Central memory CD8-positive, alpha-beta T cell (primary cell): ENCODE data around the gene ZFPL1.

Experiments
- ATAC-seq: fragments of 150-1000 bp; cut with Tn5 transposase; replicated peaks from 2 replicates; pipeline ENCODE4 v1.10.0; 2022; ENCODE audit warnings: mild to moderate bottlenecking, moderate FRiP score, moderate number of reproducible peaks; ENCODE audit not compliant: poor library complexity, severe bottlenecking; ENCODE audit errors: extremely low read depth
- DNase-seq, 2 donors: peaks; one replicate each; pipeline ENCODE4 v3.0.0; 2021; ENCODE audit warnings: low spot score in 2 of 2
- H3K27ac Mint-ChIP-seq: one replicate; pipeline ENCODE4 v1.8.0; 2022; ENCODE audit warnings: low read depth, mild to moderate bottlenecking, moderate library complexity, mixed read lengths
- H3K27me3 Mint-ChIP-seq: one replicate; pipeline ENCODE4 v1.8.0; 2022; ENCODE audit warnings: mixed read lengths
- H3K36me3 Mint-ChIP-seq: one replicate; pipeline ENCODE4 v1.8.0; 2022; ENCODE audit warnings: mild to moderate bottlenecking, moderate library complexity, mixed read lengths; ENCODE audit not compliant: insufficient read depth
- H3K4me1 Mint-ChIP-seq: one replicate; pipeline ENCODE4 v1.8.0; 2022; ENCODE audit warnings: mixed read lengths
- H3K4me3 Mint-ChIP-seq: one replicate; pipeline ENCODE4 v1.8.0; 2022; ENCODE audit warnings: mild to moderate bottlenecking, moderate library complexity, mixed read lengths
- H3K9me3 Mint-ChIP-seq: one replicate; pipeline ENCODE4 v1.8.0; 2022; ENCODE audit warnings: mixed read lengths

Gene ZFPL1

GRCh38 chr11:65053827-65054508 lies 30.1 kb upstream of the ZFPL1 start:
- Mint-ChIP-seq H3K36me3 (no peaks in the 10 kb centered on the region), H3K4me3 (peak overlapping the region; percentile 5), H3K27ac (peak overlapping the region; percentile 9), H3K27me3 (no peaks in the 10 kb centered on the region), H3K4me1 (peaks cover 13% of the 10 kb centered on the region), H3K9me3 (no peaks in the 10 kb centered on the region)
- ATAC-seq (peak; percentile 60), DNase-seq (no peak)

- no peaks in the 10 kb centered on the region for H3K27me3 Mint-ChIP-seq
- no peaks in the 10 kb centered on the region for H3K9me3 Mint-ChIP-seq
- no peaks in the 10 kb centered on the region for H3K36me3 Mint-ChIP-seq
- DNase-seq (no peak), ATAC-seq (no peak)
- no peak overlapping the region for H3K4me3 Mint-ChIP-seq
- H3K4me1 Mint-ChIP-seq = peaks cover 13% of the 10 kb centered on the region
- no peak overlapping the region for H3K27ac Mint-ChIP-seq
Observed at GRCh38 chr11:65055538-65055937, 28.5 kb upstream of the ZFPL1 start.

GRCh38 chr11:65056999-65057398 lies 27.0 kb upstream of the ZFPL1 start:
- Mint-ChIP-seq H3K4me1 (peaks cover 13% of the 10 kb centered on the region), H3K36me3 (no peaks in the 10 kb centered on the region), H3K4me3 (no peak overlapping the region), H3K9me3 (no peaks in the 10 kb centered on the region), H3K27ac (no peak overlapping the region), H3K27me3 (no peaks in the 10 kb centered on the region)
- ATAC-seq (no peak), DNase-seq (no peak)

GRCh38 chr11:65057526-65057925 lies 26.5 kb upstream of the ZFPL1 start:
- DNase-seq (no peak), ATAC-seq (no peak)
- no peaks in the 10 kb centered on the region for H3K36me3 Mint-ChIP-seq
- no peaks in the 10 kb centered on the region for H3K27me3 Mint-ChIP-seq
- H3K9me3 Mint-ChIP-seq = no peaks in the 10 kb centered on the region
- peaks cover 13% of the 10 kb centered on the region for H3K4me1 Mint-ChIP-seq
- H3K27ac Mint-ChIP-seq = no peak overlapping the region
- no peak overlapping the region for H3K4me3 Mint-ChIP-seq

- no peak overlapping the region for H3K27ac Mint-ChIP-seq
- no peak overlapping the region for H3K4me3 Mint-ChIP-seq
- peaks cover 13% of the 10 kb centered on the region for H3K4me1 Mint-ChIP-seq
Observed at GRCh38 chr11:65058012-65058411, 26.0 kb upstream of the ZFPL1 start.

GRCh38 chr11:65058419-65059054 lies 25.5 kb upstream of the ZFPL1 start, which contains the start of gene NAALADL1:
NAALADL1 (minus strand) TSS chr11:65058553; CDS start chr11:65058521, 32 bp downstream.
- no peak within 1 kb of the TSS for H3K27ac Mint-ChIP-seq
- DNase-seq = no peak
- no peaks in the 10 kb centered on the region for H3K9me3 Mint-ChIP-seq
- H3K4me3 Mint-ChIP-seq = no peak within 1 kb of the TSS
- H3K36me3 Mint-ChIP-seq = no peaks in the 10 kb centered on the region
- ATAC-seq = no peak
- no peaks in the 10 kb centered on the region for H3K27me3 Mint-ChIP-seq
- peaks cover 10% of the 10 kb centered on the region for H3K4me1 Mint-ChIP-seq

More at GRCh38 chr11:65058012-65058411, 26.0 kb upstream of the ZFPL1 start:
- H3K27me3 Mint-ChIP-seq = no peaks in the 10 kb centered on the region
- no peak for DNase-seq
- no peaks in the 10 kb centered on the region for H3K9me3 Mint-ChIP-seq
- no peak for ATAC-seq
- H3K36me3 Mint-ChIP-seq = no peaks in the 10 kb centered on the region

- Mint-ChIP-seq H3K4me3 (no peak overlapping the region), H3K27ac (no peak overlapping the region), H3K27me3 (no peaks in the 10 kb centered on the region), H3K9me3 (no peaks in the 10 kb centered on the region), H3K36me3 (no peaks in the 10 kb centered on the region), H3K4me1 (no peaks in the 10 kb centered on the region)
- no peak for ATAC-seq
- DNase-seq = no peak
Observed at GRCh38 chr11:65059523-65059922, 24.5 kb upstream of the ZFPL1 start.

GRCh38 chr11:65059959-65060824 lies 23.8 kb upstream of the ZFPL1 start:
- Mint-ChIP-seq H3K27ac (no peak overlapping the region), H3K4me1 (no peaks in the 10 kb centered on the region), H3K4me3 (no peak overlapping the region), H3K27me3 (no peaks in the 10 kb centered on the region), H3K9me3 (no peaks in the 10 kb centered on the region), H3K36me3 (no peaks in the 10 kb centered on the region)
- ATAC-seq = no peak
- no peak for DNase-seq

GRCh38 chr11:65060913-65061408 lies 23.1 kb upstream of the ZFPL1 start:
- Mint-ChIP-seq H3K9me3 (no peaks in the 10 kb centered on the region), H3K27ac (no peak overlapping the region), H3K4me3 (no peak overlapping the region), H3K27me3 (no peaks in the 10 kb centered on the region), H3K36me3 (no peaks in the 10 kb centered on the region), H3K4me1 (no peaks in the 10 kb centered on the region)
- ATAC-seq = no peak
- DNase-seq = no peak

- no peak for ATAC-seq
- Mint-ChIP-seq H3K9me3 (no peaks in the 10 kb centered on the region), H3K4me3 (no peak overlapping the region), H3K36me3 (no peaks in the 10 kb centered on the region), H3K27ac (no peak overlapping the region), H3K27me3 (no peaks in the 10 kb centered on the region), H3K4me1 (no peaks in the 10 kb centered on the region)
- DNase-seq = no peak
Observed at GRCh38 chr11:65063532-65063931, 20.5 kb upstream of the ZFPL1 start.

GRCh38 chr11:65064847-65065240 lies 19.2 kb upstream of the ZFPL1 start:
- ATAC-seq (no peak), DNase-seq (no peak)
- no peaks in the 10 kb centered on the region for H3K36me3 Mint-ChIP-seq
- no peaks in the 10 kb centered on the region for H3K27me3 Mint-ChIP-seq
- H3K4me1 Mint-ChIP-seq = no peaks in the 10 kb centered on the region
- H3K9me3 Mint-ChIP-seq = no peaks in the 10 kb centered on the region
- no peak overlapping the region for H3K27ac Mint-ChIP-seq
- H3K4me3 Mint-ChIP-seq = no peak overlapping the region

- Mint-ChIP-seq H3K4me1 (no peaks in the 10 kb centered on the region), H3K36me3 (no peaks in the 10 kb centered on the region), H3K27ac (no peak overlapping the region), H3K9me3 (no peaks in the 10 kb centered on the region), H3K27me3 (no peaks in the 10 kb centered on the region), H3K4me3 (no peak overlapping the region)
- DNase-seq = no peak
- no peak for ATAC-seq
Observed at GRCh38 chr11:65065851-65066250, 18.2 kb upstream of the ZFPL1 start.
